NCI-H146 treated with DMSO at 0.1 percent for 48 hours (cell line): ENCODE measurements around the gene HEATR3.

ENCODE experiments used
- DNase-seq: peaks from one replicate; lab custom pipeline; 2025; ENCODE audit not compliant: unreplicated experiment; lab: John Stamatoyannopoulos, UW

Gene HEATR3, protein sequence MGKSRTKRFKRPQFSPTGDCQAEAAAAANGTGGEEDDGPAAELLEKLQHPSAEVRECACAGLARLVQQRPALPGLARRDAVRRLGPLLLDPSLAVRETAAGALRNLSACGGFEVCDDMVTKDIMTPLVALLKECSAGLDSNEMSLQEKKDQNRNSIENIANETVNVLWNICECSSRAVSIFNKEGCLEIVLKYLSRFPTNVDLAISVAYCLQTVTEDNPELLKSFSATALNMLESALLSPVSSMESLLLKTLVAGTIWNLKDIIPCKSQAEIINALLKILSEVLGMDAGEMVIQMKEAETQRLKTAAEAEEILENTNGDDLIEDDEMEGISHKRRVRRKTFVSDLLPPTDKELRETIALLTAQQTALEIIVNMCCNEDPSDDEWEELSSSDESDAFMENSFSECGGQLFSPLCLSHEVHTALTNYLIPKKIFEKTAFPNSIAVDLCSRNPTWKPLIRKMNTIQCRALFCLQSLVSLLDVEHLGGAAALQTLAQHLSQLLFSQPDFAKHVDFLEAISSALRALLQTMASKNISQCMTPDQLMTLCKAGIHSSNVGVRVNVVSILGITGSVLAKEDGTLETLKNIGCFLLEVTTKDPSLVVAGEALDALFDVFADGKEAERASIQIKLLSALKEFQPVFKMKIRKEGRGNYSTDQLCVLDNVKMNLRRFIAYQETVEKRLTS

DNA sequence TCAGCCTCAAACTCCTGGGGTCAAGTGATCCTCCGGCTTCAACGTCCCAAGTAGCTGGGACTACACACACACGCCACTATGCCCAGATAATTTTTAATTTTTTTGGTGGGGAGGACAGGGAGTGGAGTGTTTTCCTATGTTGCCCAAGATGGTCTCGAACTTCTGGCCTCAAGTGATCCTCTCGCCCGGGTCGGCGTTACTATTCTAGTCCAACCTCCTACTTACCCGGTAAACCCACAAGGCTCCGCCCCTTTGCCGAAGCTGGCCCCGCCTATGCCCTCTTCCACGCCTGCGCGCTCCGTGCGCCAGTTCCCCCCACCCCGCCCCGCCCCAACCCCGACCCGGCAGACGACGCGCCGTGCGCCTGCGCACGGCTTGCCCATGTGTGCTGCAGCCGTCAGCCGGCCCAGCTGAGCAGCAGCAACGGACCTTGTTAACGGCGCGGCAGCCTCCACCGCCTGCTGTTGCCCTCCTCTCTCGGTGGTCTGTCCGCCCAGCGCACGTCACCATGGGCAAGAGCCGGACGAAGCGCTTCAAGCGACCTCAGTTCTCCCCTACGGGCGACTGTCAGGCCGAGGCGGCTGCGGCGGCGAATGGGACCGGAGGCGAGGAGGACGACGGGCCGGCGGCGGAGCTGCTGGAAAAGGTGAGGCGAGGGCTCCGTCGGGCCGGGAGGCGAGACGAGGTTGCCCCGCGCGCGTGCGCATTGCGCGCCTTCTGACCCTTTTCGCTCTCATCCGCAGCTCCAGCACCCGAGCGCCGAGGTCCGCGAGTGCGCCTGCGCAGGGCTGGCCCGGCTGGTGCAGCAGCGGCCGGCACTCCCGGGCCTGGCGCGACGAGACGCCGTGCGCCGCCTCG, at the start of gene HEATR3:
HEATR3 (plus strand) TSS at position 347 of the 858 bp plus-strand sequence; CDS start at position 509, 162 bp downstream.
- DNase-seq, result peak; percentile 69

DNA sequence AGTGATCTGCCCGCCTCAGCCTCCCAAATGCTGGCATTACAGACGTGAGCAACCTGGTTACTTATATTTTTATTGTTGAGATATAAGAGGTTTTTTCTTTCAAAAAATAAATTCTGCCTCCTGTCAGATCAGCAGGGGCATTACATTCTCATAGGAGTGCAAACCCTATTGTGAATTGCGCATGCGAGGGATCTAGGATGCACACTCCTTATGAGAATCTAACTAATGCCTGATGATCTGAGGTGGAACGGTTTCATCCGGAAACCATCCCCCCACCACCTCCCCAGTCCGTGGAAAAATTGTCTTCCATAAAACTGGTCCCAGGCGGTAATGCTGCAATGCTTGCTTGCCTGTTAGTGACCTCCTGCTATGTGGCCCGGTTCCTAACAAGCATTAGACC, 48.2 kb upstream of the HEATR3 start:
- no peak for DNase-seq

DNA sequence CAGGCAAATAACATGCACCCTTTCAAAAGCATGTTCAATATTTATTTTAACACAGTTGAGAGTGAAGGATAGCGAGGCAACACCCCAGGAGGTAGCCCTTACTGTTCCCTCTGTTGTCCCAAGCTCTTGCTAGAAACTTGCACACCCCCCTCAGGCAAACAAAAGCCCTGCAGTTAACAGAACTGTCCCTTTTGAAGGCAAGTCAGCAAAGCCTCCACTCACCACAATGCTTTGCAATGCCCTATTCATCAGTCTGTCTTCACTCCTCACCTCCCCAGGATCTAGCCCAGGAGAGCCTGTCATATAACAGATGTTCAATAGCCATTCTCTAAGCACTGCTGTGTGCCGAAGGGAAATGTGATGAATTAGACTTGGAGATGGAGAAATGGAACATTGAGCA, 44.2 kb upstream of the HEATR3 start:
- no peak for DNase-seq

DNA sequence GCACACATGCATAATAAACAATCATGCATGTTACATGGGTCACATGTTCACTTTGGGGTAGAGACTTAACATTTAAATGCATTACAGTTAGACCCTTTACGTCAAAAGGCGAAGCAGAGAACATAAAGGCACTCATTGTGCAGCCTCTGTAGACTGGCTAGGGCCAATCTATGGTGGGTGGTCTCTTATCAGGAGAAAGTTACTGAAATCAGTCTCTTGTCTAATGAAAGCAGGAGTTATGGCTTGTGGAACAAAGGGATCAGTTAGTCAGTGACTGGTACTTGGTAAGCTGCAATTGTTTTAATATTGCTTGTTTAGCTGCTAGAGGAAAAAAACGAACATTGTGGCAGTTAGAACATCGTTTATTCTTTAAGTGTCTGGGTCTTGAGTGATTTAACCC, 42.1 kb upstream of the HEATR3 start:
- no peak for DNase-seq

DNA sequence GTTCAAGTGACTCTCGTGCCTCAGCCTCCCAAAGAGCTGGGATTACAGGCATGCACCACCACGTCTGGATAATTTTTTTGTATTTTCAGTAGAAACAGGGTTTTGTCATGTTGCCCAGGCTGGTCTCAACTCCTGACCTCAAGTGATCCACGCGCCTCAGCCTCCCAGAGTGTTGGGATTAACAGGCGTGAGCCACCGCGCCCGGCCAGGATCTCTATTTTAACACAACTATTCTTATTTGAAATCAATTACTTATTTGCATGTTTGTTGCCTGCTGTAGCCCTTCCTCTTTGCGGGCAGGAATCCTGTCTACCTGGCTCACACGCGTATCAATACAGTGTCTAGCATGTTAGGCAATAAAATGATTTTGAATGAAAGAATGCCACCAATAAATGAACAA, 41.6 kb upstream of the HEATR3 start:
- DNase-seq, result no peak

DNA sequence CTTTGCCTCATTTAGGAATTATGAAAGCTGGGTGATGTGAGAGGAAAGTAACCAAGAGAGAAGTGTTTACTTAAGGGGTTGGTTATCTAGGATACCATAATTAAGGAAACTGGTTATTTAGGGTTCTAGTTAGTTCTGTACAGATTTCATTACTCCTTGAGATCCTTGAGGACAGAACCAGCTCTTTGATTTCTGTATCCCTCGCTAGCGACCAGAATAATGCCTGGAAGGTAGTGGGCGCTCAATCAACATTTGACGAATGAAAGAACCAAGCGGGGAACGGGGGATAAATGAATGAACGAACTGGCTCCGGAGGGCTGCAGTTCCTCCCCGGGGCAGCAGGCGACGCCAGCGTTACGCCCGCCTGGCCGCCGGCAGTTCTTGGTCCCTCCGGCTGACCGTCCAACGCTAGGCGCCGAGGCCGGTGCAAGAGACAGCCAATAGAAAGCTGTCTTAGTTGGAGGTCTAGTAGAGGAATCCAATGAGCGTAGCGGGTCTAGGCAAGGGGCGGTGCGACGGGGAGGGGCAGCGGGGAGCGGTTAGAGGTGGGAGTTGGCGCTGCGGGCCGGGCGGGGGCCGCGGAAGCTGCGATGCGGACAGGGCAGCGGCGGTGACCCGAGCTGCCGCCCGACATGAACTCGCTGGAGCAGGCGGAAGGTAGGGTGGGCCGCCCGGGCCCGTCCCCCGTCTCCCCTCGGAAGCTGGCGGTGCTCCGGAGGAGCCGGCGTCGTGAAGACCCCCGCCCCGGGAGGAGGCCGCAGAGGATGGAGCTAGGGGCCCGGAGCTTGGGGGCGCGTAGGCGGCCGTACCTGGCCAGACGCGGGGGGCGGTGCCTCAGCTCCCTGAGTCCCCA, 40.9 kb upstream of the HEATR3 start, which contains the start of gene CNEP1R1:
CNEP1R1 (plus strand) TSS at position 542 of the 853 bp plus-strand sequence; CDS start at position 633, 91 bp downstream.
- peak; percentile 84 for DNase-seq

DNA sequence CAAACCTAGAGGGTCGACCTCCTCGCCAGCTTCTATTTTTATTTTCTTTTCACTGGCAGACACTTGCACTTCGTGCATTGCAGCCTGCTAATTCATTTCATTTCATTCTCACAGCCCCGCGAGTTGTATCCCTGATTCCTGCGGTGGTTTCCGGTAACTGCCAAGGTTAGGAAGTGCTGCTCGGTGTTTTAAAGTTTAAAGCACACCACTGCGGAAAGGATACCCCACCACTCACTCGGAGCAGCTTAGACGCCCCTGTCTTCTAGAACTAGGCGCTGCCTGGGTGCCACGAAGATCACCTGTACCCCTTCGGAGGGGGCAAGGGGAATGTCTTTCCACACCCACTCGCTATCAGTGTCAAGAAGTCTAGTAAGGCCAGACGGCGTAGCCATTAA, 40.2 kb upstream of the HEATR3 start:
- no peak for DNase-seq

DNA sequence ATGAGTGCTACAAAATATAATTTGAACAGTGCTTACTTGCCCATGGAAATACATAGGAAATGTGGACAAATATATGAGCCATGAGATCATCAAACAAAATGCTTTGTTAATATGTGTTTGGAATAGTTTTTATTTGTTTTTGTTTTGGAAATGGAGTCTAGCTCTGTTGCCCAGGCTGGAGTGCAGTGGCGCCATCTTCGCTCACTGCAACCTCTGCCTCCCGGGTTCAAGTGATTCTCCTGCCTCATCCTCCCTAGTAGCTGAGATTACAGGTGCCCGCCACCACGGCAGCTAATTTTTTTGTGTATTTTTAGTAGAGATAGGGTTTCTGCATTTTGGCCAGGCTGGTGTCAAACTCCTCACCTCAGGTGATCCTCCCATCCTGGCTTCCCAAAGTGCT, 37.9 kb upstream of the HEATR3 start:
- no peak for DNase-seq

DNA sequence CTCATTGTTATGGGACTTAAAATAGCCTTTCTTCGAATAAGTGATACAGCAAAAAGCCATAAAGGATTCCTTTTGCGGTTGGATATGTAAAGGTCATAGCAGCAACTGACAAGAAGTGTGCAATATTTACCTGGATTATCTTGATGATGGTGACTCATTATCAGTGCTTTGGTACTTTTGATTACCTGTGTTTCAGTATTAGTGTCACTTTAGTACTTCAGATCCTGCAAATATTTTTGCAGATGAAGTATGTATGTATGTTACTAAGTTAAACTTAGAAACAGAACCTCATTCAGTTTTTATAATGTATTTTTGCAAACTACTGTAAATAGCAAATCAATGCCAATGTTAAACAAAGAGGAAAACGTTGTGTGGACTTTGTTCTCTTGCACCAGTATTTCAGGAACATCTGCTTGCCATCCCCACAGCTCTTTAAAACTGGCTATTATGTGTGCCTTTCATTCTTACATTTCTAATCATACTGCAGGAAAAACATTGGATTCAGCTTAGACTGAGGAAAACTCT, 30.2 kb upstream of the HEATR3 start:
- DNase-seq, result no peak

DNA sequence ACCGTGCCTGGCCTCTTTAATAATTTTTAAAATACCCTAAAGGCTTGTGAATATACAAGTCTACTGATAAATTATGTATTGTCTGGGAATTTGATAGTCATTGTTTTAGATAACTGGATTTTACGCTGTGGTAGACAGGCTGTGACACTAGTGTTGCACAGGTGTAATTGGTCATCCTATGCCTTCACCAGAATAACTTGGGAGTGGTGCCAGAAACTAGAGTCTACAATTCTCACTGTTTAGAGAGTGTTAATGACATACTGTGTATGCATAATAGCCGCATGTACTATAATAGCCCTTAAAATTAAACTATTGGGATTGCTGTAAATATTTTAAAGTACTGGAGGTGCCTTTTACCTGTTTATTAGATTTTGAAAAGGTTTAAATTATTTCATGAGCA, 29.3 kb upstream of the HEATR3 start:
- no peak for DNase-seq

DNA sequence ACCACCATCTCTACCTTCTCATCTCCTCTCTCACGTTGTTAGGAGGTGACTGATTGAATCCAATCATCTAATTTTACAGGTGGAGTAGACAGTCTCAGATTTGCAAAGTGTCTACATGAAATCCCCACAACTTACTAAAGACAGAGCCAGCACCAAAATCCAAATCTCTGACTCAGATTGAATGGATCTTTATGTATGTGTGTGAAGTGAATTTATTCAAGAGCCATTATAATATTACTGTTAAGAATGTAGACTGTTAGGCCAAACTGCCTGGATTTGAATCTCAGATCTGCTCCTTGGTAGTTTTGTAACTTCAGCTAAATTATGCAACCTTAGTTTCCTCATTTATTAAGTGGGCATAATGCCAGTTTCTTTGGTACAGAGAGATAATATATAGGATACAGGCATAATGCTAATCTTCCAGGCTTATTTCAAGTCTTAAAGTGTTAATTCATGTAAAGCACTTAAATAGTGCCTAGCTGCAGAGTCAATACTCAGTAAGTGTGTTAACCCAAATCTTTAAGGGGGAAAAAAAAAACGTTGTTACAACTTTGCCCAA, 28.0 kb upstream of the HEATR3 start:
- no peak for DNase-seq

DNA sequence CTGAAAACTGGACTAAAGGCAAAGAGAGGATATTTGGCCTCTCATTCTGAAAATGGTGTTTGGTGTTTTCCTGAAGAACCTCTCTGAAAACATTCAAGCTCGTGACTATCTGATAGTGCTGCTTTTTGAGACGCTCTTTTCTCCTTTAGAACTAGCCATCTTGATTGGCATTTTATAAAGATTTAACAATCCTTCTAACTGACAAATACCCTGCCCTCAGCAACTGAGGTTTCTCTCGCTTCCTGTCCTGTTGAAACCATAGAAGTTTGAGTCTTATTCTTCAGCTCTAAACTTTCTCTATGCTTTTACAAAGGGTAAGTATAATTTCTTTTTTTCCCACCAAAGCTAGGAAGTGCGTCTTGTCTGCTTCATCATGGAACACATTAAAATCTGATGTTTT, 27.5 kb upstream of the HEATR3 start:
- no peak for DNase-seq

DNA sequence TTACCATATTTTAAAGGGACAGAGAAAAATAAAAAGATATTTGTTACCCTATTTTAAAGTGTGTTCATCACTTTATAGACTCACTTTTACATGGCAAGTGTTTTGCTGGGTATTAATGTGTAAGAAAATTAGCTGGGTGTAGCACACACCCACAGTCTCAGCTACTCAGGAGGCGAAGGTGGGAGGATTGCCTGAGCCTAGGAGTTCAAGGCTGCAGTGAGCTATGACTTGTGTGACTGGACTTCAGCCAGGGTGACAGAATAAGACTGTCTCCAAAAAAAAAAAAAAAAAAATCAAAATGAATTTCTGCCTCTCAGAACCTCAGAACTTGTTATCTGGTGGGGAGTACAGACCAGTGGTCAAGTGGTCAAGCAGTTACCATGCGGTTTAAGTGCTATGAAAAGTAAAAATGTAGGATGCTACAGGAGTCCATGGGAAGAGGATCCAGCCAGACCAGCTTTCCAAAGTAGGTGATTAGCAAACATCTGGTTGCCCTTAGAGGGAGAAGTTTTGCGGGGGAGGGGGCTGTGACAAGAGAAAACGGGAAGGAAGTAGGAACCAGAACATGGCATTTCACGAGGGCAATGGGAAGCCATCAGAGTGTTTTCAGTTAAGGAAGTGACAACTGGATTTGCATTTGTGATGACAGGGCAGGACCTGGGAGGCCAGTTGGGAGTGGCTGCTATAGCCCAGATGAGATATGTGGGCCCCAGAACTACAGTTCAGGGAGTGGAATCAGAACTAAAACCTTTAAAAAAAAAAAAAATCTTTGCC, 26.8 kb upstream of the HEATR3 start:
- no peak for DNase-seq

DNA sequence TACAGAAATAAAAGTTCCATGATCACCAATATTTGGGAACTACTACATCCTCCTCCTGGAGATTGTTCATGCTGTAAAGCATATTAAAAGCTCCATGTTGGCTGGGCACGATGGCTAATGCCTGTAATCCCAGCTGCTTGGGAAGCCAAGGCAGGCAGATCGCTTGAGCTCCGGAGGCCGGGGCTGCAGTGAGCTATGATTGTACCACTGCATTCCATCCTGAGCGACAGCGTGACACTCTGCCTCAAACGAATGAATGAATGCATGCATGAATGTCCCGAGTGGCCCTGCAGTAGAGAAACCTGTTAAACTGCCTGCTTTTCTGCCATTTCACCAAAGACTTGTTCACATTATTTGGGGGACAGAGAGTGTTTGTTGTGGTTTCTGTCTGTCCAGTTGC, 25.8 kb upstream of the HEATR3 start:
- DNase-seq, result no peak

DNA sequence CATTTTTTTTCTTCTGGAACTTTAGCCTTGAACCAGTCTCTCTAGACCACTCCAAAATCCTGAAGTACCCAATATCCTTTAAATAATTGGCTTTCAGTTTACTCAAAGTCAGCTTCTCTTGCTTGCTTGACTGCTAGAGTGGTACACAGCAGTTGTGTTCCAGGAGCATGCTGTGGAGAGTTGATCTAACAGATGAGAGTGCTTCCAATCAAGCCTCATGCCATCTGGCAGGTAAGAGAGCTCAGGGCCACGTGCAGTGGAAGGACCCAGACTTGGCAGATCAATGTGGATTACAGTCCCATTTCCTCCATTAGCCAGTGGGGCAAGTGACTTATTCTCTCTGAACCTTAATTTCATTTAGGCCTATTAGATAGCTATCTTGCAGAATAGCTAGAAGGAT, 25.1 kb upstream of the HEATR3 start:
- DNase-seq, result no peak

DNA sequence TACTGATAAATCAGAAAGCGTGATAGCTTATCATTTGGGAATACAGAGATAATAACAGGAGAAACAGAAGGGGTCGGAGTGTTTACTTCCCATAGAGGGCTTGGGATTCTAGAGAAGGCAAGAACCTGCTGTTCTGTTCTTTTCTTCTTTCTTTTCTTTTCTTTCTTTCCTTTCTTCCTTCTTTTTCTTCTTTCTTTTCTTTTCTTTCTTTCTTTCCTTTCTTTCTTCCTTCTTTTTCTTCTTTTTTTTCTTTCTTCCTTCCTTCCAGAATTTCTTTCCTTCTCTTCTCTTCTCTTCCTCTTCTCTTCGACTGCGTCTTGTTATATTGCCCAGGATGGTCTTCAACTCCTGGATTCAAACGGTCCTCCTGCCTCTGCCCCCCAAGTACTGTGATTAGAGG, 22.4 kb upstream of the HEATR3 start:
- no peak for DNase-seq

DNA sequence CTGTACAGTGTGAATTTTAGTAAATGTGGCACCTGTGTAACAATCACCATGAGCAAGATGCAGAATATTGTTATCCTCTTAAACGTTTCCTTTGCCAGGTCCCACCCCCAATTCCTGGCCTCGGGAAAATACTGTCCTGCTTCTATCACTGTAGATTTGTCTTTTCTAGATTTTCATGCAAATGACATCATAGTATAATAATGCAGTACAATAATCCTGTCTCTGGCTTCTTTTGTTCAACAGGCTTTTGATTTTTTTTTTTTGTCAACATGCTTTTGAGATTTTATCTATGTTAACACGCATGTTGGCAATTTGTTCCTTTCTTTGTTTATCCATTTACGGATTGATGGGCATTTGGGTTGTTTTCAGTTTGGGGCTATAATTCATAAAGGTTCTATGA, 20.4 kb upstream of the HEATR3 start:
- DNase-seq, result no peak

DNA sequence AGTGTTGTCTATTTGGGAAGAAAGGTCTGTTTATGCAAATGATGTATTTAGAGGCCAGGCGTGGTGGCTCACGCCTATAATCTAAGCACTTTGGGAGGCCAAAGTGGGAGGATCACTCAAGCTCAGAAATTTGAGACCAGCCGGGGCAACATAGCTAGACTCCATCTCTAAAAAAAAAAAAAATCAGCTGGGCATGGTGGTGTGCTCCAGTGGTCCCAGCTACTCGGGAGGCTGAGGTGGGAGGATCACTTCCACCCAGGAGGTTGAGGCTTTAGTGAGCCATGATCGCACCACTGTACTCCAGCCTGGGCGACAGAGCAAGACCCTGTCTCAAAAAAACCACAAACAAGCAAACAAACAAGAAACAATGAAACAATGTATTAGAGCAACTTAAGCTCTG, 18.9 kb upstream of the HEATR3 start:
- no peak for DNase-seq

DNA sequence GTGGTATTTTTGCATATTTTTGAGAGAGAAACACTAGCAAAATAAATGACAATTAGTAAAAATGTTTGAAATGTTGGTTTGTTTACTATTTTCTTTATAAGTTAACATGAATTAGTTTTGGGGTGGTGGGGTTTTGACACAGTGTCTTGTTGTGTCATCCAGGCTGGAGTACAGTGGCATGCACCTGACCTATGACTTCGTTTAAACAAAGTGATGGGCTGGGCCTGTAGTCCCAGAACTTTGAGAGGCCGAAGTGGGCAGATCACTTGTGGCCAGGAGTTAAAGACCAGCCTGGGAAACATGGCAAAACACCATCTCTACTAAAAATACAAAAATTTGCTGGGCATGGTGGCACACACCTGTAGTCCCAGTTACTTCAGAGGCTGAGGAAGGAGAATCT, 17.9 kb upstream of the HEATR3 start:
- DNase-seq, result no peak
